Adrenal gland (tissue), 5 donors: ENCODE results near the gene COBLL1.

Experiments
- POLR2A ChIP-seq, 2 donors: fragments of 450-650 bp; IDR thresholded peaks; one replicate each; pipeline ENCODE4 v1.6.1; 2017; ENCODE audit warnings: antibody characterized with exemption in 2 of 2, mild to moderate bottlenecking in 2 of 2, moderate library complexity in 1 of 2
- TF ChIP-seq, protein P1 (sequence below), 6 experiments: fragments of 450-650 bp in 4 of 6; fragments of 200-600 bp in 2 of 6; sonication (generic) in 1 of 6; IDR thresholded peaks; 1 replicate in 5 of 6; 2 replicates in 1 of 6; pipeline versions ENCODE4 v1.5.1 to v1.8.0; 2016 to 2021; ENCODE audit warnings: antibody characterized with exemption in 6 of 6, mild to moderate bottlenecking in 2 of 6, moderate library complexity in 1 of 6
- donor health status: DM: no; HTN: no; CAD: no.

DNA sequence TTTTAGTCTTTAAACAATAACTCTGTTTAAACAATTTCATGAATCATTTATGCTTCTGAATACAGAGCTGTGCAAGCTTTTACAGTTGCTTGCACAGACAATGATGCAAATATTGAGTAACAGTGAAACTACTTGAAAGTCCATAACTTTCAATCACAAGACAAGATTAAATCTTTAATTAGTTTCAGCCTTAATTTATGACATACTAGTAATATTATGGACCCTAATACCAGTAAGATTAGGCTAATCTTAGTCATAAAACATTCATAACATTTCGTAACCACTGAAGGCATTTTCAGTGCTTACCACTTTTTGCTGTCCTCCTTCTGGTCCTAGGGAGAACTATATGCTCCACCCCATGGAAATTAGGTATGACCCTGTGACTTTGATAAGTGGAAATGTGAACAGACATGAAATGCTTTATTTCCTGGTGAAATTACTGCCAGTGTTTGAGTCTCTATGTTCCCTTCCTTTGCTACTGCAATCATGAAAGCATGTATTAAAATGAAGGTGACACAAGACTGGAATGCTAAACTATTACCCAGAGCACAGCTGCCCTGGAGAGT is 1.8 kb upstream of the COBLL1 start:
- TF ChIP-seq, protein P1, sequence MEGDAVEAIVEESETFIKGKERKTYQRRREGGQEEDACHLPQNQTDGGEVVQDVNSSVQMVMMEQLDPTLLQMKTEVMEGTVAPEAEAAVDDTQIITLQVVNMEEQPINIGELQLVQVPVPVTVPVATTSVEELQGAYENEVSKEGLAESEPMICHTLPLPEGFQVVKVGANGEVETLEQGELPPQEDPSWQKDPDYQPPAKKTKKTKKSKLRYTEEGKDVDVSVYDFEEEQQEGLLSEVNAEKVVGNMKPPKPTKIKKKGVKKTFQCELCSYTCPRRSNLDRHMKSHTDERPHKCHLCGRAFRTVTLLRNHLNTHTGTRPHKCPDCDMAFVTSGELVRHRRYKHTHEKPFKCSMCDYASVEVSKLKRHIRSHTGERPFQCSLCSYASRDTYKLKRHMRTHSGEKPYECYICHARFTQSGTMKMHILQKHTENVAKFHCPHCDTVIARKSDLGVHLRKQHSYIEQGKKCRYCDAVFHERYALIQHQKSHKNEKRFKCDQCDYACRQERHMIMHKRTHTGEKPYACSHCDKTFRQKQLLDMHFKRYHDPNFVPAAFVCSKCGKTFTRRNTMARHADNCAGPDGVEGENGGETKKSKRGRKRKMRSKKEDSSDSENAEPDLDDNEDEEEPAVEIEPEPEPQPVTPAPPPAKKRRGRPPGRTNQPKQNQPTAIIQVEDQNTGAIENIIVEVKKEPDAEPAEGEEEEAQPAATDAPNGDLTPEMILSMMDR (IDR thresholded peaks at IDR 0.05), result peak in 2 of 6 experiments; percentile 9 to 24
- TF ChIP-seq POLR2A (IDR thresholded peaks at IDR 0.05), result no peak
